ENCODE data around the gene KRTCAP3. TPM values are rescaled to one million over a fixed set of nuclear protein-coding genes. Genes with fewer than 3 reads are reported as not detected.
A peak's percentile ranks its signal among the peaks of the same experiment; 100 is the strongest.

Gene KRTCAP3
- polyA plus RNA-seq, 2 of the 4 experiments (the other 2 are of a cell fraction), result 0.68 to 1.3 TPM

DNA sequence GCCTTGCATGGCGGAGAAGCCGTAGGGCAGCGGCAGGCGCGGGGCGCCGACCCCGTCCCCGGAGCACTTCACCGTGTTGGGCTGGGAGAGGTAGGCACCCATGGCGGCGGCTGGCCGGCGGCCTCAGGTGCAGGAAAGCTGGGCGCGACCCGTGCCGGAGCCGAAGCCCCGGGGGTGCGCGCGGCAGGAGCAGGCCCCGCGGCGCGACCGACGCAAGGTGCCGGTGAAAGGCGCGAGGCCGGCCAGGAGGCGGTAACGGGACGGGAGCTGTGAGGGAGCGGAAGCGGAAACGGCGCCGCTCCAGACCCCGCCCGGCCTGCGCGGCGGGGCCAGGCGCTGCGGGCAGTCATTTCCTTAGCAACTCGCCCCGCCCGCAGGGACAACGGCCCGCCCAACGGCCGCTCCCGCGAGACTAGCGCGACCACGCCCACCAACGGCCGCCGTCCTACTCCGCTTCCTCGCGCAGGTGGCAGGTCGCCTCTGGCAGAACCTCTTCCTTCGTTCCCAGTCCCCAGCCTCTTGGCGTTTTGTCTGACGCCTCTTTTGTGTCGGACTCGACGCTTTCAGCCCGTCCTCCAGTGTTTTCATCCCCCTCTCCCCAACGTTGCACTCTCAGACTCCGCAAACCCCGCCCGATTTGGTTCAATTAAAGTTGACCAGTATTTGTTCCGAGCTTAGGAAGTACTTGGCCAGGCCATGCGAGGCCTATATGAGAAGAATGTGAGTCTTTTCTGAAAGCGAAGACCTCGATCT is 32.7 kb upstream of the KRTCAP3 start, which contains the start of gene PPM1G (continued):
- no peak for TF ChIP-seq BHLHE40 (IDR thresholded peaks at IDR 0.05; ENCODE audit: low read depth, low read length)
- TF ChIP-seq CHD4 (IDR thresholded peaks at IDR 0.05; ENCODE audit: borderline replicate concordance), result no peak
- 0 out of 2 replicates have a peak, but pooled peaks have one; percentile 18 for TF ChIP-seq FOXS1 (CRISPR knock-in tag; IDR thresholded peaks at IDR 0.05)
- no peak for TF ChIP-seq NFE2L2 (conservative IDR thresholded peaks at IDR 0.05; ENCODE audit: low read length)
- no peak for TF ChIP-seq EHMT2 (IDR thresholded peaks at IDR 0.05; ENCODE audit: low read depth)
- no peak for TF ChIP-seq NR3C1 (IDR thresholded peaks at IDR 0.05)
- no peak for TF ChIP-seq FOSL2 (IDR thresholded peaks at IDR 0.05)
- TF ChIP-seq FOSL2 (CRISPR knock-in tag; IDR thresholded peaks at IDR 0.05), result no peak
- no peak for TF ChIP-seq HOXA7 (CRISPR knock-in tag; IDR thresholded peaks at IDR 0.05)
- TF ChIP-seq, protein P1, sequence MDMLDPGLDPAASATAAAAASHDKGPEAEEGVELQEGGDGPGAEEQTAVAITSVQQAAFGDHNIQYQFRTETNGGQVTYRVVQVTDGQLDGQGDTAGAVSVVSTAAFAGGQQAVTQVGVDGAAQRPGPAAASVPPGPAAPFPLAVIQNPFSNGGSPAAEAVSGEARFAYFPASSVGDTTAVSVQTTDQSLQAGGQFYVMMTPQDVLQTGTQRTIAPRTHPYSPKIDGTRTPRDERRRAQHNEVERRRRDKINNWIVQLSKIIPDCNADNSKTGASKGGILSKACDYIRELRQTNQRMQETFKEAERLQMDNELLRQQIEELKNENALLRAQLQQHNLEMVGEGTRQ (IDR thresholded peaks at IDR 0.05), result peak; percentile 54
- TF ChIP-seq, protein P2, sequence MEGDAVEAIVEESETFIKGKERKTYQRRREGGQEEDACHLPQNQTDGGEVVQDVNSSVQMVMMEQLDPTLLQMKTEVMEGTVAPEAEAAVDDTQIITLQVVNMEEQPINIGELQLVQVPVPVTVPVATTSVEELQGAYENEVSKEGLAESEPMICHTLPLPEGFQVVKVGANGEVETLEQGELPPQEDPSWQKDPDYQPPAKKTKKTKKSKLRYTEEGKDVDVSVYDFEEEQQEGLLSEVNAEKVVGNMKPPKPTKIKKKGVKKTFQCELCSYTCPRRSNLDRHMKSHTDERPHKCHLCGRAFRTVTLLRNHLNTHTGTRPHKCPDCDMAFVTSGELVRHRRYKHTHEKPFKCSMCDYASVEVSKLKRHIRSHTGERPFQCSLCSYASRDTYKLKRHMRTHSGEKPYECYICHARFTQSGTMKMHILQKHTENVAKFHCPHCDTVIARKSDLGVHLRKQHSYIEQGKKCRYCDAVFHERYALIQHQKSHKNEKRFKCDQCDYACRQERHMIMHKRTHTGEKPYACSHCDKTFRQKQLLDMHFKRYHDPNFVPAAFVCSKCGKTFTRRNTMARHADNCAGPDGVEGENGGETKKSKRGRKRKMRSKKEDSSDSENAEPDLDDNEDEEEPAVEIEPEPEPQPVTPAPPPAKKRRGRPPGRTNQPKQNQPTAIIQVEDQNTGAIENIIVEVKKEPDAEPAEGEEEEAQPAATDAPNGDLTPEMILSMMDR (IDR thresholded peaks at IDR 0.05), result no peak
- 0 out of 2 replicates have a peak, but pooled peaks have one; percentile 41 for TF ChIP-seq TFCP2L1 (CRISPR knock-in tag; IDR thresholded peaks at IDR 0.05)
- TF ChIP-seq HOXB13 (CRISPR knock-in tag; IDR thresholded peaks at IDR 0.05; ENCODE audit: low read depth), result peak; percentile 70; the same call in 1 of the 2 replicates
- TF ChIP-seq HOXB5 (CRISPR knock-in tag; IDR thresholded peaks at IDR 0.05), result 0 out of 2 replicates have a peak, but pooled peaks have one; percentile 43
- no peak for TF ChIP-seq SREBF2 (IDR thresholded peaks at IDR 0.05)
- no peak for TF ChIP-seq NPAS2 (CRISPR knock-in tag; IDR thresholded peaks at IDR 0.05; ENCODE audit: borderline replicate concordance)
- no peak for TF ChIP-seq RAD21 (conservative IDR thresholded peaks at IDR 0.05 in 1 of 2, IDR thresholded peaks at IDR 0.05 in 1 of 2)
- TF ChIP-seq FOSB (CRISPR knock-in tag; IDR thresholded peaks at IDR 0.05), result no peak
- TF ChIP-seq, protein P3, sequence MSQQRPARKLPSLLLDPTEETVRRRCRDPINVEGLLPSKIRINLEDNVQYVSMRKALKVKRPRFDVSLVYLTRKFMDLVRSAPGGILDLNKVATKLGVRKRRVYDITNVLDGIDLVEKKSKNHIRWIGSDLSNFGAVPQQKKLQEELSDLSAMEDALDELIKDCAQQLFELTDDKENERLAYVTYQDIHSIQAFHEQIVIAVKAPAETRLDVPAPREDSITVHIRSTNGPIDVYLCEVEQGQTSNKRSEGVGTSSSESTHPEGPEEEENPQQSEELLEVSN (IDR thresholded peaks at IDR 0.05; ENCODE audit: borderline replicate concordance, low read depth), result peak; percentile 88
- no peak for TF ChIP-seq ZNF302 (CRISPR knock-in tag; IDR thresholded peaks at IDR 0.05)
- TF ChIP-seq, protein P4, sequence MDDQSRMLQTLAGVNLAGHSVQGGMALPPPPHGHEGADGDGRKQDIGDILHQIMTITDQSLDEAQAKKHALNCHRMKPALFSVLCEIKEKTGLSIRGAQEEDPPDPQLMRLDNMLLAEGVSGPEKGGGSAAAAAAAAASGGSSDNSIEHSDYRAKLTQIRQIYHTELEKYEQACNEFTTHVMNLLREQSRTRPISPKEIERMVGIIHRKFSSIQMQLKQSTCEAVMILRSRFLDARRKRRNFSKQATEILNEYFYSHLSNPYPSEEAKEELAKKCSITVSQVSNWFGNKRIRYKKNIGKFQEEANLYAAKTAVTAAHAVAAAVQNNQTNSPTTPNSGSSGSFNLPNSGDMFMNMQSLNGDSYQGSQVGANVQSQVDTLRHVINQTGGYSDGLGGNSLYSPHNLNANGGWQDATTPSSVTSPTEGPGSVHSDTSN (IDR thresholded peaks at IDR 0.05), result no peak
- no peak for TF ChIP-seq HDAC2 (IDR thresholded peaks at IDR 0.05)
- no peak for TF ChIP-seq KDM5A (IDR thresholded peaks at IDR 0.05)
- TF ChIP-seq ZFP36 (IDR thresholded peaks at IDR 0.05; ENCODE audit: borderline replicate concordance, partially characterized antibody), result no peak
- TF ChIP-seq EP300 (IDR thresholded peaks at IDR 0.05), result no peak
- TF ChIP-seq CBX8 (IDR thresholded peaks at IDR 0.05), result no peak
- TF ChIP-seq JUN (IDR thresholded peaks at IDR 0.05), result peak; percentile 96 to 97
- TF ChIP-seq, protein P5, sequence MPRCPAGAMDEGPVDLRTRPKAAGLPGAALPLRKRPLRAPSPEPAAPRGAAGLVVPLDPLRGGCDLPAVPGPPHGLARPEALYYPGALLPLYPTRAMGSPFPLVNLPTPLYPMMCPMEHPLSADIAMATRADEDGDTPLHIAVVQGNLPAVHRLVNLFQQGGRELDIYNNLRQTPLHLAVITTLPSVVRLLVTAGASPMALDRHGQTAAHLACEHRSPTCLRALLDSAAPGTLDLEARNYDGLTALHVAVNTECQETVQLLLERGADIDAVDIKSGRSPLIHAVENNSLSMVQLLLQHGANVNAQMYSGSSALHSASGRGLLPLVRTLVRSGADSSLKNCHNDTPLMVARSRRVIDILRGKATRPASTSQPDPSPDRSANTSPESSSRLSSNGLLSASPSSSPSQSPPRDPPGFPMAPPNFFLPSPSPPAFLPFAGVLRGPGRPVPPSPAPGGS (IDR thresholded peaks at IDR 0.05), result peak; percentile 98
- TF ChIP-seq PHF8 (IDR thresholded peaks at IDR 0.05; ENCODE audit: borderline replicate concordance, low read depth), result peak; percentile 59
- no peak for TF ChIP-seq RCOR1 (IDR thresholded peaks at IDR 0.05; ENCODE audit: low read depth, low read length)
- TF ChIP-seq CHD2 (IDR thresholded peaks at IDR 0.05; ENCODE audit: low read length, partially characterized antibody), result peak; percentile 94
- TF ChIP-seq ESRRA (IDR thresholded peaks at IDR 0.05; ENCODE audit: borderline replicate concordance, low read length), result no peak
- TF ChIP-seq, protein P6, sequence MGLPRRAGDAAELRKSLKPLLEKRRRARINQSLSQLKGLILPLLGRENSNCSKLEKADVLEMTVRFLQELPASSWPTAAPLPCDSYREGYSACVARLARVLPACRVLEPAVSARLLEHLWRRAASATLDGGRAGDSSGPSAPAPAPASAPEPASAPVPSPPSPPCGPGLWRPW (IDR thresholded peaks at IDR 0.05), result no peak
- TF ChIP-seq, protein P7, sequence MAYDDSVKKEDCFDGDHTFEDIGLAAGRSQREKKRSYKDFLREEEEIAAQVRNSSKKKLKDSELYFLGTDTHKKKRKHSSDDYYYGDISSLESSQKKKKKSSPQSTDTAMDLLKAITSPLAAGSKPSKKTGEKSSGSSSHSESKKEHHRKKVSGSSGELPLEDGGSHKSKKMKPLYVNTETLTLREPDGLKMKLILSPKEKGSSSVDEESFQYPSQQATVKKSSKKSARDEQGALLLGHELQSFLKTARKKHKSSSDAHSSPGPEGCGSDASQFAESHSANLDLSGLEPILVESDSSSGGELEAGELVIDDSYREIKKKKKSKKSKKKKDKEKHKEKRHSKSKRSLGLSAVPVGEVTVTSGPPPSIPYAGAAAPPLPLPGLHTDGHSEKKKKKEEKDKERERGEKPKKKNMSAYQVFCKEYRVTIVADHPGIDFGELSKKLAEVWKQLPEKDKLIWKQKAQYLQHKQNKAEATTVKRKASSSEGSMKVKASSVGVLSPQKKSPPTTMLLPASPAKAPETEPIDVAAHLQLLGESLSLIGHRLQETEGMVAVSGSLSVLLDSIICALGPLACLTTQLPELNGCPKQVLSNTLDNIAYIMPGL (CRISPR knock-in tag; IDR thresholded peaks at IDR 0.05; ENCODE audit: borderline replicate concordance), result no peak
- no peak for TF ChIP-seq CEBPB (IDR thresholded peaks at IDR 0.05)
